Measurements from ENCODE around the gene ADGRG6.

ADGRG6 gene

GRCh38 chr6:142381845-142382378, 80.1 kb downstream of the ADGRG6 start:
- Histone ChIP-seq H3K9me3 (ENCODE audit: insufficient read depth, low read length) (no peaks in the 10 kb centered on the region), H3K36me3 (ENCODE audit: low read length) (no peaks in the 10 kb centered on the region), H3F3A (ENCODE audit: insufficient read depth) (no peaks in the 10 kb centered on the region), H3K9ac (ENCODE audit: low read length) (no peak overlapping the region), H3K79me2 (ENCODE audit: insufficient read depth, low read length) (no peaks in the 10 kb centered on the region), H3K9me2 (replicated peaks; ENCODE audit: insufficient read depth, low read length) (no peaks in the 10 kb centered on the region), H3K4me3 (ENCODE audit: insufficient read depth, low read length, poor library complexity, severe bottlenecking) (no peak overlapping the region), H2AFZ (ENCODE audit: low read depth, low read length, severe bottlenecking) (no peak overlapping the region), H3K4me2 (ENCODE audit: low read depth, low read length, poor library complexity, severe bottlenecking) (no peak overlapping the region), H4K20me1 (ENCODE audit: low read depth, low read length) (no peaks in the 10 kb centered on the region), H3K27me3 (ENCODE audit: low read length) (no peaks in the 10 kb centered on the region), H3K27ac (ENCODE audit: low read depth, low read length) (no peak overlapping the region)
- TF ChIP-seq EZH2phosphoT487 (conservative IDR thresholded peaks at IDR 0.05; ENCODE audit: low read length) = no peak
- TF ChIP-seq, protein P1, sequence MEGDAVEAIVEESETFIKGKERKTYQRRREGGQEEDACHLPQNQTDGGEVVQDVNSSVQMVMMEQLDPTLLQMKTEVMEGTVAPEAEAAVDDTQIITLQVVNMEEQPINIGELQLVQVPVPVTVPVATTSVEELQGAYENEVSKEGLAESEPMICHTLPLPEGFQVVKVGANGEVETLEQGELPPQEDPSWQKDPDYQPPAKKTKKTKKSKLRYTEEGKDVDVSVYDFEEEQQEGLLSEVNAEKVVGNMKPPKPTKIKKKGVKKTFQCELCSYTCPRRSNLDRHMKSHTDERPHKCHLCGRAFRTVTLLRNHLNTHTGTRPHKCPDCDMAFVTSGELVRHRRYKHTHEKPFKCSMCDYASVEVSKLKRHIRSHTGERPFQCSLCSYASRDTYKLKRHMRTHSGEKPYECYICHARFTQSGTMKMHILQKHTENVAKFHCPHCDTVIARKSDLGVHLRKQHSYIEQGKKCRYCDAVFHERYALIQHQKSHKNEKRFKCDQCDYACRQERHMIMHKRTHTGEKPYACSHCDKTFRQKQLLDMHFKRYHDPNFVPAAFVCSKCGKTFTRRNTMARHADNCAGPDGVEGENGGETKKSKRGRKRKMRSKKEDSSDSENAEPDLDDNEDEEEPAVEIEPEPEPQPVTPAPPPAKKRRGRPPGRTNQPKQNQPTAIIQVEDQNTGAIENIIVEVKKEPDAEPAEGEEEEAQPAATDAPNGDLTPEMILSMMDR (IDR thresholded peaks at IDR 0.05; ENCODE audit: insufficient read depth, low read length, poor library complexity, severe bottlenecking) = no peak

DNA sequence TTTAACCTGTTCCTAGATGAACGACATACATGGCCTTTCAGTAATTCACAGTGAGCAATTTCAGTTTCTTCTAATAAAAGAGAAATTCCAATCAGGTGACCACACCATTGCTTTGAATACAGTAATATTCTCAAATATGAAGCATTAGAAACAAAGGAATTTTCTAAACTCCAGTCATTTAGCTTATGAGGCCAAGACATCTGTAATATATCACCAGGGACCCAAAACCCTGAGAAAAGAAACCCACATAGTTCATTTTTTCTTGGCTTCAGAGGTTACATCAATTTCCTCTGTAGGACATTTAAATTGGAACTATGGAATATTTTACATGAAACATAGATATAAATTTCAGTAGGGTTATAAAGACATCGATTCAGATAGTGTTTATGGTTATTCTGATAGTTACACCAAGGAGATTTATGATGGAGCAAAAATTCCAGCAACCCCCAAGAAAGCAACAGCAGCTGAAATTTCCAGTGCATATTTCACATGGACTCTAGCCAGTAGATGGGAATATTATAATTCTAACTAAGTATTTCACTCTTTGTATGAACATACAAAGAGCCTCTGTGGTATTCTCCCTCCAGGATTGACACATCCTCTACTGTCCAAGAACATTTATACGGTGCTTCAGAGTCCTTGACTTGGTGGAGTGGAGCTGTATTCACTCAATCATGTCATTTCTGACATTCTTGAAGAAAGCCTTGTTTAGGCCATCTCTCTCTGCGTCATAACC, 82.9 kb downstream of the ADGRG6 start:
- Histone ChIP-seq H3K79me2 (ENCODE audit: insufficient read depth, low read length) (no peaks in the 10 kb centered on the region), H3K9ac (ENCODE audit: low read length) (no peak overlapping the region), H3K4me2 (ENCODE audit: low read depth, low read length, poor library complexity, severe bottlenecking) (no peak overlapping the region)

GRCh38 chr6:142385352-142385751, 83.5 kb downstream of the ADGRG6 start:
- no peaks in the 10 kb centered on the region for H3F3A ChIP-seq (ENCODE audit: insufficient read depth)
- no peaks in the 10 kb centered on the region for H3K9me3 ChIP-seq (ENCODE audit: insufficient read depth, low read length)
- H3K4me2 ChIP-seq (ENCODE audit: low read depth, low read length, poor library complexity, severe bottlenecking) = no peak overlapping the region
- H3K36me3 ChIP-seq (ENCODE audit: low read length) = no peaks in the 10 kb centered on the region
- H3K9me2 ChIP-seq (replicated peaks; ENCODE audit: insufficient read depth, low read length) = no peaks in the 10 kb centered on the region
- H3K9ac ChIP-seq (ENCODE audit: low read length) = no peak overlapping the region
- no peak overlapping the region for H3K4me3 ChIP-seq (ENCODE audit: insufficient read depth, low read length, poor library complexity, severe bottlenecking)
- no peaks in the 10 kb centered on the region for H4K20me1 ChIP-seq (ENCODE audit: low read depth, low read length)
- TF ChIP-seq, protein P1 (IDR thresholded peaks at IDR 0.05; ENCODE audit: insufficient read depth, low read length, poor library complexity, severe bottlenecking) = no peak
- no peak for TF ChIP-seq EZH2phosphoT487 (conservative IDR thresholded peaks at IDR 0.05; ENCODE audit: low read length)
- no peak overlapping the region for H2AFZ ChIP-seq (ENCODE audit: low read depth, low read length, severe bottlenecking)
- H3K27me3 ChIP-seq (ENCODE audit: low read length) = no peaks in the 10 kb centered on the region
- no peak overlapping the region for H3K27ac ChIP-seq (ENCODE audit: low read depth, low read length)
- no peaks in the 10 kb centered on the region for H3K79me2 ChIP-seq (ENCODE audit: insufficient read depth, low read length)

More for the DNA sequence above, 82.9 kb downstream of the ADGRG6 start:
- Histone ChIP-seq H3F3A (ENCODE audit: insufficient read depth) (no peaks in the 10 kb centered on the region), H3K27ac (ENCODE audit: low read depth, low read length) (no peak overlapping the region), H3K27me3 (ENCODE audit: low read length) (no peaks in the 10 kb centered on the region), H3K9me2 (replicated peaks; ENCODE audit: insufficient read depth, low read length) (no peaks in the 10 kb centered on the region), H3K9me3 (ENCODE audit: insufficient read depth, low read length) (no peaks in the 10 kb centered on the region), H3K4me3 (ENCODE audit: insufficient read depth, low read length, poor library complexity, severe bottlenecking) (no peak overlapping the region), H3K36me3 (ENCODE audit: low read length) (no peaks in the 10 kb centered on the region), H4K20me1 (ENCODE audit: low read depth, low read length) (no peaks in the 10 kb centered on the region), H2AFZ (ENCODE audit: low read depth, low read length, severe bottlenecking) (no peak overlapping the region)
- TF ChIP-seq, protein P1 (IDR thresholded peaks at IDR 0.05; ENCODE audit: insufficient read depth, low read length, poor library complexity, severe bottlenecking) = no peak
- TF ChIP-seq EZH2phosphoT487 (conservative IDR thresholded peaks at IDR 0.05; ENCODE audit: low read length) = no peak
